DOHH2 (cell line): ENCODE results near the gene LTV1.

Experiments
- EZH2phosphoT487 ChIP-seq: fragments of 200-600 bp; sonication (generic); IDR thresholded peaks from 2 replicates; pipeline ENCODE4 v1.6.1; 2017; ENCODE audit warnings: borderline replicate concordance, mild to moderate bottlenecking, antibody characterized with exemption, low read length, moderate library complexity, mixed read lengths
- TF ChIP-seq, protein P1 (sequence below): fragments of 200-600 bp; sonication (generic); IDR thresholded peaks from one replicate; pipeline ENCODE4 v1.5.1; 2014; ENCODE audit warnings: antibody characterized with exemption, mild to moderate bottlenecking, low read depth, low read length; ENCODE audit not compliant: poor library complexity, severe bottlenecking

DNA sequence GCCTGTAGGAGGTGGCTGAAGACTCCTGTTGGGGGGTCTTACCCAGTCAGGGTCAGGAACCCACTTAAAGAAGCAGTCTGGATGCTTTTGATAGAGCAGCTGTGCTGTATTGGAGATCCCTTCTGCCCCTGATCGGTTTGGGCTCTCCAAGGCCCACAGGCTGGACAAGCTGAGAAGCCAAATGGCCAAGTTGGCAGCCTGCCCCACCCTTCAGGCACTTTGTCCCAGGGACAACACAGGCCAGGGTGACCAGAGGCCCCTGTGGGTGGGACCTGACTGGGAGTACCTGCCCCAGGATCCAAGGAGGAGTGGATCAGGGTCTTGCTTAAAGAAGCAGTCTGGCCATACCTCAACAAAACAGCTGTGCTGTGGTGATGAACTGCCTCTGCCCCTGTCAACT, 69.5 kb downstream of the LTV1 start:
- TF ChIP-seq, protein P1, sequence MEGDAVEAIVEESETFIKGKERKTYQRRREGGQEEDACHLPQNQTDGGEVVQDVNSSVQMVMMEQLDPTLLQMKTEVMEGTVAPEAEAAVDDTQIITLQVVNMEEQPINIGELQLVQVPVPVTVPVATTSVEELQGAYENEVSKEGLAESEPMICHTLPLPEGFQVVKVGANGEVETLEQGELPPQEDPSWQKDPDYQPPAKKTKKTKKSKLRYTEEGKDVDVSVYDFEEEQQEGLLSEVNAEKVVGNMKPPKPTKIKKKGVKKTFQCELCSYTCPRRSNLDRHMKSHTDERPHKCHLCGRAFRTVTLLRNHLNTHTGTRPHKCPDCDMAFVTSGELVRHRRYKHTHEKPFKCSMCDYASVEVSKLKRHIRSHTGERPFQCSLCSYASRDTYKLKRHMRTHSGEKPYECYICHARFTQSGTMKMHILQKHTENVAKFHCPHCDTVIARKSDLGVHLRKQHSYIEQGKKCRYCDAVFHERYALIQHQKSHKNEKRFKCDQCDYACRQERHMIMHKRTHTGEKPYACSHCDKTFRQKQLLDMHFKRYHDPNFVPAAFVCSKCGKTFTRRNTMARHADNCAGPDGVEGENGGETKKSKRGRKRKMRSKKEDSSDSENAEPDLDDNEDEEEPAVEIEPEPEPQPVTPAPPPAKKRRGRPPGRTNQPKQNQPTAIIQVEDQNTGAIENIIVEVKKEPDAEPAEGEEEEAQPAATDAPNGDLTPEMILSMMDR: no peak
- no peak for TF ChIP-seq EZH2phosphoT487
